Nephron progenitor cell (in vitro differentiated cells): Measurements from ENCODE around the gene ATP2B1.
A peak's percentile ranks its signal among the peaks of the same experiment; 100 is the strongest.

ENCODE experiments used
- DNase-seq: peaks from one replicate; pipeline ENCODE4 v3.0.0; 2021
- H3K27ac Mint-ChIP-seq: 2 replicates; pipeline ENCODE4 v1.8.0; 2021; ENCODE audit warnings: mild to moderate bottlenecking, moderate library complexity, mixed read lengths
- H3K27me3 Mint-ChIP-seq: 2 replicates; pipeline ENCODE4 v1.8.0; 2021; ENCODE audit warnings: mild to moderate bottlenecking, low read depth, mixed read lengths; ENCODE audit not compliant: poor library complexity
- H3K36me3 Mint-ChIP-seq: 2 replicates; pipeline ENCODE4 v1.8.0; 2021; ENCODE audit warnings: low read depth, mixed read lengths
- H3K4me1 Mint-ChIP-seq: 2 replicates; pipeline ENCODE4 v1.8.0; 2021; ENCODE audit warnings: mixed read lengths
- H3K4me3 Mint-ChIP-seq: 2 replicates; pipeline ENCODE4 v1.8.0; 2021; ENCODE audit warnings: mild to moderate bottlenecking, moderate library complexity, mixed read lengths
- H3K9me3 Mint-ChIP-seq: 2 replicates; pipeline ENCODE4 v1.8.0; 2021; ENCODE audit warnings: mild to moderate bottlenecking, moderate library complexity, mixed read lengths
- CTCF ChIP-seq: fragments of 200-600 bp; sonication (generic); IDR thresholded peaks from 2 replicates; pipeline ENCODE4 v1.5.0; 2021; ENCODE audit warnings: antibody characterized with exemption

The ATP2B1 gene

DNA sequence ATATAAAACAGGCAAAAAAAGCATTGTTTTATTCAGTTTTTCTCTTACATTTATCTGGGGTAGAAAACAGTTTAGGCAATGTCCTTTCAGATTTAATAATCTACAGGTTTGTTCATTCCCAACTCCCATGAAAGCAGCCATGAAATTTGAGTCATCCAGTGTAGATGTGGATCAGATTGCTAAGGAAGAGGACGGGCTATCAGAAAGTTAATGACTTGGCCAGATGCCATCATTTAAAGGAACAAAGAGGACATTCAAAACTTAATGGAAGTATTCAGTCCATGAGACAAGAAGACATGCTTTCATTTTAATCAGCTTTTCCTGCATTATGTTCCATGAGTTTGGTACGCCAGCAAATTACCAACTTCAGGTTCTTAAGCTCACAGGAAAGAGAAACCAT, 151.7 kb downstream of the ATP2B1 start:
- peaks cover 17% of the 10 kb centered on the region for H3K36me3 Mint-ChIP-seq
- H3K27ac Mint-ChIP-seq = no peak overlapping the region
- TF ChIP-seq CTCF = no peak
- no peak overlapping the region for H3K4me3 Mint-ChIP-seq
- H3K9me3 Mint-ChIP-seq = peaks cover 16% of the 10 kb centered on the region
- peaks cover 11% of the 10 kb centered on the region for H3K4me1 Mint-ChIP-seq
- DNase-seq = no peak
- H3K27me3 Mint-ChIP-seq = no peaks in the 10 kb centered on the region

- TF ChIP-seq CTCF = no peak
- Mint-ChIP-seq H3K4me3 (no peak overlapping the region), H3K36me3 (peaks cover 20% of the 10 kb centered on the region), H3K4me1 (peaks cover 11% of the 10 kb centered on the region), H3K9me3 (peaks cover 16% of the 10 kb centered on the region), H3K27ac (no peak overlapping the region), H3K27me3 (no peaks in the 10 kb centered on the region)
- no peak for DNase-seq
These were observed 156.3 kb downstream of the ATP2B1 start for GRCh38 chr12:89552376-89552775.

- peaks cover 16% of the 10 kb centered on the region for H3K9me3 Mint-ChIP-seq
- TF ChIP-seq CTCF = no peak
- DNase-seq = no peak
- no peak overlapping the region for H3K27ac Mint-ChIP-seq
- peaks cover 20% of the 10 kb centered on the region for H3K36me3 Mint-ChIP-seq
- no peaks in the 10 kb centered on the region for H3K27me3 Mint-ChIP-seq
- H3K4me3 Mint-ChIP-seq = no peak overlapping the region
- peaks cover 8% of the 10 kb centered on the region for H3K4me1 Mint-ChIP-seq
These were observed 156.9 kb downstream of the ATP2B1 start for GRCh38 chr12:89551747-89552146.

DNA sequence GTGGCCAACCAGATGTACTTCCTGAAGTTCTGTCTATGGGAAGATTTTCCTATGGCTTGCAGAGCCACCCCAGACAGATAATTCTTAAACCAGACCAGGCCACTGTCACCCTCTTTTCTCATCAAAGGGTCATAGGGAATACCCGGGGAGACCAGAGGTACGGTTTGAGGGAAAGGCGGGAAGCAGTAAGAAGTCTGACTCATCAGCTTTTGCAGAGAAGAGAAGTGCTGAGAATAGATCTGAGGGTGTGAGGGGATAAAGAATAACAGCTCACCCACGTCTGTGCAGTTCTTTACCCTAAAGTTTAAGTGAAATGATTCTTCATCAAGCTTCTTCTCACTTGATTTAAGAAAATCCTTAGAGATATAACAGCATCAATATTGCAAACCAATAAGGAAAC, 161.5 kb downstream of the ATP2B1 start:
- no peaks in the 10 kb centered on the region for H3K27me3 Mint-ChIP-seq
- H3K36me3 Mint-ChIP-seq = peaks cover 4% of the 10 kb centered on the region
- DNase-seq = no peak
- TF ChIP-seq CTCF = no peak
- no peaks in the 10 kb centered on the region for H3K9me3 Mint-ChIP-seq
- no peak overlapping the region for H3K27ac Mint-ChIP-seq
- no peak overlapping the region for H3K4me3 Mint-ChIP-seq
- H3K4me1 Mint-ChIP-seq = peaks cover 36% of the 10 kb centered on the region

GRCh38 chr12:89546151-89546550, 162.5 kb downstream of the ATP2B1 start:
- peaks cover 39% of the 10 kb centered on the region for H3K4me1 Mint-ChIP-seq
- DNase-seq = no peak
- H3K36me3 Mint-ChIP-seq = no peaks in the 10 kb centered on the region
- no peaks in the 10 kb centered on the region for H3K9me3 Mint-ChIP-seq
- TF ChIP-seq CTCF = no peak
- no peak overlapping the region for H3K4me3 Mint-ChIP-seq
- no peak overlapping the region for H3K27ac Mint-ChIP-seq
- no peaks in the 10 kb centered on the region for H3K27me3 Mint-ChIP-seq

- peak; percentile 21 for DNase-seq
- no peaks in the 10 kb centered on the region for H3K36me3 Mint-ChIP-seq
- no peak overlapping the region for H3K4me3 Mint-ChIP-seq
- no peak for TF ChIP-seq CTCF
- no peaks in the 10 kb centered on the region for H3K9me3 Mint-ChIP-seq
- H3K27me3 Mint-ChIP-seq = peaks cover 2% of the 10 kb centered on the region
- H3K27ac Mint-ChIP-seq = peak overlapping the region; percentile 51
- H3K4me1 Mint-ChIP-seq = peaks cover 50% of the 10 kb centered on the region
These were observed 163.9 kb downstream of the ATP2B1 start for GRCh38 chr12:89544681-89545184.
